GM21825 (cell line): ENCODE results near the gene NHLRC4.

Experiments used
- ATAC-seq: cut with Tn5 transposase; IDR thresholded peaks from one replicate; pipeline ENCODE4 v1.9.1; 2021; ENCODE audit warnings: mild to moderate bottlenecking, moderate library complexity; ENCODE audit not compliant: unreplicated experiment

The NHLRC4 gene

DNA sequence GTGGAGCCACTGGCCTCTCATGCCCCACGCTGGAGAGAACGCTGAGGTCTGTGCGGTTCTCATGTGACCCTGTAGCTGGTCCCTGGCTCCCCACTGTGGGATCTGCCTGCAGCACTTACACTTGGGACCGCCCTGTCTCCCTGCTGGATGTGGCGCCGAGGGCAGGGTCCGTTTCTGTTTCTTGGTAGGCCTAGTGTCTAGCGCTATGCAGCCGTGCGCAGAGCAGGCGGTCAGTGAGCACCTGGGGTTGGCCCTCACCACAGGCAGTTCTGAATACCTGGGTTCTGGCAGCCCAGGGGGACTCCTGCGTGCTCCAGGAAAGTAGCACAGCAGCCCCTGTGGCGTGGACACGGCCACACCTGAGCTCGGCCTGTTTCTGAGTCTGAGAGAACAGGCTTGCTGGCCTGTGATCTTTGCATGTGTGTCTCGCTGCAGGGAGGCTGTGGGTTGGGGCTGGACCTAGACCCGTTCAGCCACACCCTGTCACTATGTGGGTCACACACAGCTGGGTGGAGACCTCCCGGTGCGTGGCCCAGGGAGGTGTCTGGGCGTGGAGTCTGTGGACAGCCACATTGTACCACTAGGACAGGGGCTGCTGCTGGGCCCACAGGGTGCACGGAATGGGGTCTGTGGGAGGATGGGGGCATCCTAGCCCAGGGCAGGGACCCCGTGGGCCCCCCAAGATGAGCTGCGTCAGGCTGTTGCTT is 36.5 kb upstream of the NHLRC4 start:
- no peak for ATAC-seq

DNA sequence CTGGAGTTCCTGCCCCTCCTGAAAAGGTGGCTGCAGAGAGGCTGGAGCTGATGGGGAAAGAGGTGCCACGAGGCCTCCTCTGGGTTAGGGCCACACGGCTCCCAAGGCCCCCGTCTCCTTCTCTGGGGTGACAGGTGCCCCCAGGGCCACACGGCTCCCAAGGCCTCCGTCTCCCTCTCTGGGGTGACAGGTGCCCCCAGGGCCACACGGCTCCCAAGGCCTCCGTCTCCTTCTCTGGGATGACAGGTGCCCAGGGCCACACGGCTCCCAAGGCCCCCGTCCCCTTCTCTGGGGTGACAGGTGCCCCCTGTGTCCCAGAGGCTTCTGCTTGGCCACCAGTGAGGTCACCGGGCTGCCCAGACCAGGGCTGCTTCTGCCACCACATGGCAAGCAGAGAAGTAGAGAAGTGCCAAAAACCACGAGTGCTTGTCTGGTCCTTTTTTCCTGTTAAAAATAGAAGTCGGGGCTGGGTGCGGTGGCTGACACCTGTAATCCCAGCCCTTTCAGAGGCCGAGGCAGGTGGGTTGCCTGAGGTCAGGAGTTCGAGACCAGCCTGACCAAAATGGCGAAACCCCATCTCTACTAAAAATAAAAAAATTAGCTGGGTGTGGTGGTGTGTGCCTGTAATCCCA is 35.2 kb upstream of the NHLRC4 start:
- no peak for ATAC-seq

DNA sequence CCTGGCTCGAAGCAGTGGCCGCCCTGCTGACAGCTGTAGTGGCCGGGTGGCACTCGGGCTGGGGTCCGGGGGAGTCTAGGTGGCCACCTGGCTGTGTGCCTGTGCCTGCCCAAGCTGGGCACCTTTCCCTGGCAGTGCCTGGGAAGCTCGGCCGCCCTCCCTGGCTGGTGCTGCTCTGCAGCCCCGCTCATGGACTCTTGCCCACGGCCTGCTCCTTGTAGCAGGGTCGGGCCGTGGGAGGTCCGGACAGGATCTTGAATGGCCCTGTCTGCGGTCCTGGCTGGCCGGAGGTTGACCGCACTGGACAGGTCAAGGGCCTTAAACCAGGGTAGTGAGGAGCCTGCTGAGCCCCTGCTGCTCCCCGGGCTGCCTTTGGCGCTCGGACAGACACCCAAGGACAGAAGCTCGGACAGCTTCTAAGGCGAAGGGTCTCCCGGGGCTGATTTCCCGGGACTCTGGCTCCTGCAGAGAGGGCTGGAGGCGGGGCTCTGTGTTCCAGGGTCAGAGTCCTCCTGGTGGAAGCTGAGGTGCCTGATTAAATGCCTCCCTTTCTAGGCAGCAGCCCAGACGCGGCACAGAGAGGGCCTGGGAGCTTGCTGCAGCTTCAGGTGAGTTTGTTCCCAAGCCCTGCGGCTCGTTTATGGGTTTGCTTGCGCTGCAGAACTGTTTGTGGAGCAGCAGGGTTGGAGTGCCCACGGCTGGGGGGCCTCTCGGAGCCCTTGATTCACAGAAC is 33.2 kb upstream of the NHLRC4 start:
- no peak for ATAC-seq

DNA sequence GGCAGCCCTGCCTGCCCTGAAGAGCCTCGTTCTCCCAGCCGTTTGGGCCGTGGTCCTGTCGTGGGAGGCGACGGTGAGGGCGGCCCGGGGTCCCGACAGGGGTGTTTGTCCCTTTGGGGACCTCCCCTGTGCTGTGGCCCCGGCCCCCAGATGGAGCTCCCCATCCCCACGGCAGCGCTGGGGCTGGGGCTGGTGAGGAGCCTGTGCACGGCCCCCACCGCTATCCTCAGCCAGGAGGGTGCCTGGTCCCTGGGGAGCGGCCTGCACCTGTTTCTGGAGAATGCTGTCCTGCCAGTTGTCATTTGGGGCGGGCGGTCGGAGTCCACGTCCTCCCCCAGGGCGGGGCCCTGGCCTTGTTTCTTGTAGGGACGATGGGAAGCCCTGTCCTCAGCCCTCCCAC is 32.7 kb upstream of the NHLRC4 start:
- ATAC-seq: no peak

DNA sequence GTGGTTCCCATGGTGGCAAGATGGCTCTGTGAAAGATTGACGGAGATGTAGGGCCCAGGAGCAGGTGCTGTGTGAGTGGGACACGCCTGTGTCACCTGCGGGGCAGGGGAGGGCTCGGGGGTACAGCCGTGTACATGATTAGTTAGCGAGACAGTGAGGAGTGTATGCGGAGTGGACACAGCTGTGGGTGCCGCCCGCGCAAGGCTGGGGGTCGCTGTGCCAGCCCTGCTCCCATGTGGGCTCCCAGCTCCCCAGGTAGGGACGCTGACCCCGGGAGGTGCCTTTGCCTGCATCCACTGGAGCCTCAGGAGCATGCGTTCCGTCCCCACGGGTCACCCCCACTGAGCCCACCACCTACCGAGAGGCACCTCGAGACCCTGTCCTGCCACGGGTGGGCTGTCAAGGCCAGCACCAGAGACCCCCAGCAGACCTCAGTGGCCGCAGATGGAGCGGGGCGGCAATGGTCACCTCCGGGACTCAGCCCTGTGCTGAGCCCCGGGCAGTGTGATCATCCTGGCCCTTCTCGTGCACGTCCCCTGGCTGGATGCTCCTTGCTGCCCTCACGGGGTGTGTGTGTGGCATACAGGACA is 31.9 kb upstream of the NHLRC4 start:
- no peak for ATAC-seq

DNA sequence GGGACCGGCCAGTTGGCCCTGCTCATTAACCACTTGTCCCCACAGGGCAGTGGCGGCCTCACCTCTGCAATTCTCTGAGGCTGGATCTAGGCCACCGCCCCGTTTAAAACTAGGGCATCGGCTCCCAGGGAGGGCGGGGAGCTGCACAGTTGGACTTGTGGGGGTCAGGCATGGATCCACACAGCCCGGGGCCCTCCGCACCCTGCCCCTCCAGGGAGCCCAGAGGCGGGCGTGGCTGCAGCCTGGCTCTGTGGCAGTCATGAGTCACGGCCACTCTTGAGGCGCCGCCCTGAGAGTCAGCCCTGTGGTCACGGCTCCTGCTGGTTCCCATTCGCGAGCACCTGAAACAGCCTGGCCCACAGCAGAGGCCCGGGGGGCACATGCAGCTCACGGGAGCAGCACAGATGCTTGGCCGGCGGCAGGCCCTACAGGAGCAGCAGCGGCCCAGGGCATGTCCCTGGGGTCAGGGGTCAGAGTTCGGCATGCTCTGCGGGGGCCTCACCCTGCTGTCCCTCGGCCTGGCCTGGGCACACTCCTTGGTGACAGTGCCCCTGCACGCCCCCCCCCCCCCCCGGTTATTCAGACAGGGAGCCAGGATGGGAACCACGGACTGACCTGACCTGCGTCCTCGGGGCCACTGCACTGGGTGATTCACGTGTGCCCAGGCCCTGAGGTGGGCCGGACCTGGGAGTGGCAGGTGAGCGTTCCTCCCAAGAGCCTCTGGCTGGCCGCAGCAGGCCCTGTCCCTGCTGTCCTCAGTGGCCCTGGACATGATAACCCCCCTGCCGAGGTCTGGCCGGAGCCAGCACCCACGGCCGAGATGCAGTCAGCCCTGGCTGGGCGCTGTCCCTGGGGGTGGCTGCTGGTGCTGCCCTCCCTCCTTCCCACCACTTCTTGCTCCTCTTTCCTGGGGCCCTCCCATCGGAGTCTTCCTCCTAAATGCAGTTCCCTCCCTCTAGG is 31.1 kb upstream of the NHLRC4 start:
- no peak for ATAC-seq

DNA sequence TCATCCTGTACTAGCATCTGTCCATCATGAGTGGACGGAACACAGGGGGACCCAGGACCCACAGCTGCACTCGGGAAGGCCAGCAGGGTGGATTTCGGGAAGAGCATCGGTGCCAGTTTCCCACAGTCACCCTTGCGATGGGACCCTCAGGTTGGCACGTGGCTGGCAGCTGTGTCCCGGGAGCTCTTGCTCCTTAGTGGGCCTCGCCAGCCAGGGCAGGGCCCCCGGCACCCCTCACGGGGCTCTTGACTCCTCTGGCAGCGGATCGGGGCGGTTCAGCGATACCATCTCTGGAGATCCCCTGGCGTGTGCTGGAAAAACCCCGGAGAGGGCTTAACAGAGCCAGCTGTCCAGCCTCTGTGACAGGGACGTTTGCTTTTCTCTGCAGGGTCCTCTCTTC is 30.1 kb upstream of the NHLRC4 start:
- ATAC-seq: no peak

DNA sequence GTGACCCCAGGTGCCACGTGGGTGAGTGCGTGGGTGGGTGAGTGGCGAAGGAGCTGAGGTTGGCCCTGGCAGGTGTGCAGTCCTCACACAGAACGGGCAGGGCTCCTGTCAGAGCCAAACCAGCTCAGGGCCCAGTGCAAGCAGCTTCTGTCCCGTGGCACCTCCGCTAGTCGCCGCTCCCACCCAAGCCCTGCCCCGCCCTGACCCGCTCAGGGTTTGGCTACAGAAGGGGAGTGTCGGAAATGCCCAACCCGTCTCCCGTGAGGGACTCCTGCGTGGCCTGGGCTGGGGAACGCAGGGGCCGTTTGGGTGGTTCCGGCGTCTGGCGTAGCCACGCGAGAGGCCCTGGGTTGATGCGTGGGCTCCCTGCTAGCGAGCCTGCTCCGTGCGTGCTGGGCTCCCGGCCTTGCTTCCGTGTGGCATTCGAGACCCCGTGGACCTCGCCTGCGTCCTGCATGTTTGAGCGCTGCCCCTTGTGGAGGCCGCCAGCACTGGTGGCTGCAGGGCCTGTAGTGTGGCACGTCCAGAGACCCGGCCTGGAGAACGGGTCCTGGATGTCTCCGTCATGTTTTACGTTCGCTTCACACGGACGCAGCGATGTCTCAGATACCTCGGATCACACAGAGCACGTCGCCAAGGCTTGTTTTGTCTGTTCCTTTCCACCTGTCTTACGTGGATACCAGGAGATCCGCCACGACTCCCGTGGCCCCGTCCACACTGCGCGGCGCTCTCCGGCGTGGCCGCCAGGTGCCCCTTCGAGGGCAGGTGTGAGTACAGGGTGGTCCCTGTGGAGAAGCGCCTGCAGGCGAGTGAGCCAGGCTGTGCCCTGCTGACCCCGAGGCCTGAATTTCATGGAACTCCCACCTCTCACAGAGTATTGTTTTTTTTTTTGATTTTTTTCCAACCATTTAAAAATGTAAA is 29.1 kb upstream of the NHLRC4 start:
- no peak for ATAC-seq

DNA sequence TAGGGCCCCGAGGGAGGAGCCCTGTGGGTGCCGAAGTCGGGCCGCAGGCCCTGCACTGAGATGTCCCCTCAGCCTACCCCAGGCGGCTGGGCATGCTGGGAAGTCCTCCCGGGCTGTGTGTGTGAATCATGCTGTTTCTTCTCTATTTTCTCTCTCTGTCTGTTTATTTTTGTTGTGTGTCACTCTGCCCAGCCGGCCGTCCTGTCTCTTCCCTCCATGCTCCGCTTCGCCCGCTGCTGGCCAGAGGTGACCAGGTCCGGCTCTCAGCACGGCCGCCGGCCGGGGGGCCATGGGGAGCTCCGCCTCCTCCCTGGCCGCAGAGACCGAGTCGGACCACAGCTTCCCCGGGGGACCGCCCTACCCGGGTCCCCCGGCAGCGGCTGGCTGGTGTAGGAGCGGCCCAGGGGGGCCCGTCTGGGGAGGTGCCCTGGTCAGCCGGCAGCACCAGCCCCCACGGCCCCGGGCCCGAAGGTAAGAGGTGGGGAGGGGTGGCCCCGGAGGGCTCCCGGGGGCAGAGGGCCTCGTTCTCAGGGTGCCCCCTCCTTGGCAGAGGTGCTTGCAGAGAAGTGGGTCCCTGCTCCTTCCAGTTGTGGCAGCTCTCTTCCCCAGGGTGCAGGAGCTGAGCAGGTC is 26.8 kb upstream of the NHLRC4 start:
- no peak for ATAC-seq

DNA sequence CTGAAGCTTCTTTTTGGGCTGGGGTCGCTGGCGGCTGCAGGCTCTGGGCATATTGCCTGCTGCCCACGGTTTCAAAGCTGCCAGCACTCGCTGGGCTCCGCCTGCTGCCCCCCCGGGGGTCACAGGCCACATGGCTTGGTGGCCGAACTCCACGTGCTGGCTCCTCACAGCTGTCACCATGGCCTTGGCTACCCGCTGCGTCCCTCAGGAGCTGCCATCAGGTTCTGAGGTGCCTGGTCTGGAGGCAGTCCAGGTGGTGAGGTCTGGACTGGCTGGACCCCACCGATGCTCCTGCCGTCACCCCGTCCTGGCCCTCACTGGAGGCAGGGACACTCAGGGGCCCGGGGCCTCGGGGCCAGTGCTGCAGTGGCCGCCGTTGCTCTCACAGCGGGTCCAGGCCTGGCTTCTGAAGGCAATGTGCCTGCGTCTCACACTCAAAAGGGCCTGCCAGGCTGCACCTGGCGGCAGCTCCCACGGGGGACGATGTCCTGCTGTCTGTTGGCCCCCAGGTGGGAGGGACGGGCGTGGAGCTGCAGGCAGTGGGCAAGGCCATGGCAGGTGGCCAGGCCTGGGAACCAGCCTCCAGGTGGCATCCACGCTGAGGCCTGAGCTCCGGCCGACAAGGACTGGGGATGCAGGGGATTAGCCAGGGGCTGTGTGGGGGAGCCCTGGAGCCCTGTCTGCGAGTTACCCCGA is 26.0 kb upstream of the NHLRC4 start:
- ATAC-seq: no peak

DNA sequence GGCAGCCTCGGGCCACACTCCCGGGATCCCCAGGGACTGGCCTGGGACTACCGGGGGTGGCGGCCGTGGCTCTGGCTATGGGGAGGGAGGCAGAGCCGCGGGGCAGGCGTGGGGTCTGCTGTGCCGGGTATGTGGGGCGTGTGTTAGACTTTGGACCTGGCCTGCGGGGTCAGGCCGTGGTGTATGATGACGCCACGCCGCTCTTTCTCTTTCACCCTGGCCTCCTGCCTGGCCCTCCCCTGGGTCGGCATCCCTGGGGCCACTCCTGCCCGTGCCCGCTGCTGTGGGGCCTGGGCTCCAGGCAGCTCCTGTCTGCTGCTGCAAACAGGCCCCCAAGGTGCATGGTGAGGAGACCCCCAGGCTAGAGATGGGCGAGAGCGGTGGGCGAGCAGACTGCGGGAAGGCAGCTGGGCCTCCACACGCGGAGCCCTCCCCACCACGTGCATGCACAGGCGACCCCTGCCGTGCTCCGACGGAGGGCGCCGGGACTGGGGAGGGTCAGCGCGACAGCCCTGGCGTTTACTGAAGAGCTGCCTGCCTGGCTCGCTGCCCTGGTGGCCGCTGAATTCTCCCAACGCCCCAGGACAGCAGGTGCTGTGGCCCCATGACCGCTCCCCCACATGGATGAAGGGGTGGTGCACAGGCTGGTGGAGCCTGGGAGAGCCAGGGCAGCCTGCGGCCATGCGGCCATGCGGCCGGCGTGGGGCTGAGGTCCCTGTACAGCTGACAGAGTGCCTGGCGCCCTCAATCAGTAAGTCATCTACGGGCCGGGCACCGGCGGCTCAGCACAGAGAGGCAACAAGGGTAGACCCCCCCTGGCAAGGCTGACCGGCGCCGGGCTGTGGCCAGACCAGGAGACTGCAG is 23.3 kb upstream of the NHLRC4 start:
- no peak for ATAC-seq

DNA sequence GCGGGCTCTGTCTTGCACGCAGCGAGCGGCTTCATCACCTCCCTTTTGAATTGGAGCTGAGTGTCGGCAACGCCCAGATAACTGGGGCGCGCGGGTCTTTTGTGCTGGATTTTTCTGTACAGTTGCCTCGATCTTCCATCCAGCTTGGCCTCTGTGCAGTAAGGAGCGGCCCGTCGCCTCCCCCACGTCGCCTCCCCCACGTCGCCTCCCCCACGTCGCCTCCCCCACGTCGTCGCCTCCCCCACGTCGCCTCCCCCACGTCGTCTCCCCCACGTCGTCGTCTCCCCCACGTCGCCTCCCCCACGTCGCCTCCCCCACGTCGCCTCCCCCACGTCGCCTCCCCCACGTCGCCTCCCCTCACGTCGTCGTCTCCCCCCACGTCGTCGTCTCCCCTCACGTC is 22.3 kb upstream of the NHLRC4 start:
- ATAC-seq: no peak

DNA sequence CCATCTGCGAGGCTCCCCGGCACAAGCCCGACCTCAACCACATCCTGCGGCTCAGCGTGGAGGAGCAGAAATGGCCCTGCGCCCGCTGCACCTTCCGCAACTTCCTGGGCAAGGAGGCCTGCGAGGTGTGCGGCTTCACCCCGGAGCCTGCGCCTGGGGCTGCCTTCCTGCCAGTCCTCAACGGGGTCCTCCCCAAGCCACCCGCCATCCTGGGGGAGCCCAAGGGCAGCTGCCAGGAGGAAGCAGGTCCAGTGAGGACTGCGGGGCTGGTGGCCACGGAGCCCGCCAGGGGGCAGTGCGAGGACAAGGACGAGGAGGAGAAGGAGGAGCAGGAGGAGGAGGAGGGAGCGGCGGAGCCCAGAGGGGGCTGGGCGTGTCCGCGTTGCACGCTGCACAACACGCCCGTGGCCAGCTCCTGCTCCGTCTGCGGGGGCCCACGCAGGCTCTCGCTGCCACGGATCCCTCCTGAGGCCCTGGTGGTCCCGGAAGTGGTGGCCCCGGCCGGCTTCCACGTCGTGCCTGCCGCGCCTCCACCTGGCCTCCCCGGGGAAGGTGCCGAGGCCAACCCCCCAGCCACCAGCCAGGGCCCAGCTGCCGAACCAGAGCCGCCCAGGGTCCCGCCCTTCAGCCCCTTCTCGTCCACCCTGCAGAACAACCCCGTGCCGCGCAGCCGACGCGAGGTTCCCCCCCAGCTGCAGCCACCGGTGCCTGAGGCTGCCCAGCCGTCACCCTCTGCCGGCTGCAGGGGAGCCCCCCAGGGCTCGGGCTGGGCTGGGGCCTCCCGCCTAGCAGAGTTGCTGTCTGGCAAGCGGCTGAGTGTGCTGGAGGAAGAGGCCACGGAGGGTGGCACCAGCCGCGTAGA is 19.7 kb upstream of the NHLRC4 start:
- ATAC-seq: no peak

DNA sequence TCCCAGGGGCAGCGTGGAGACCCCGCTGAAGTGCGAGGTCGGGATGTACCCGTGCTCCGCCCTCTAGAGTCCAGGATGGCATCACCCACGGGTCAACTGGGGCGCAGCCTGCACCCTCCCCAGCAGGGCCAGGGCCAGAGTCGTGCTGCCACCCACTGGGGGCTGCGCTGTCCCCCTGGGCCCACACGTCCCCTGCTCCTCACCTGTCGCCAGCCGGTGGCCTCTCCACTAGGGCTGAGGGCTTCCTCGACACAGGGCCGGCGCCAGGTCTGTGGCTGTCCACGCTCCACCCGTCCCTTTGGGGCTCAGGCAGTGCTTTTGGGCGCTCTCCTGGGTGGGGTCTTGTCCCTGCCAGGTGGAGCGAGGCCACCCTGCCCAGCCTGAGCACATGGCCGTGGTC is 18.2 kb upstream of the NHLRC4 start:
- ATAC-seq: no peak

DNA sequence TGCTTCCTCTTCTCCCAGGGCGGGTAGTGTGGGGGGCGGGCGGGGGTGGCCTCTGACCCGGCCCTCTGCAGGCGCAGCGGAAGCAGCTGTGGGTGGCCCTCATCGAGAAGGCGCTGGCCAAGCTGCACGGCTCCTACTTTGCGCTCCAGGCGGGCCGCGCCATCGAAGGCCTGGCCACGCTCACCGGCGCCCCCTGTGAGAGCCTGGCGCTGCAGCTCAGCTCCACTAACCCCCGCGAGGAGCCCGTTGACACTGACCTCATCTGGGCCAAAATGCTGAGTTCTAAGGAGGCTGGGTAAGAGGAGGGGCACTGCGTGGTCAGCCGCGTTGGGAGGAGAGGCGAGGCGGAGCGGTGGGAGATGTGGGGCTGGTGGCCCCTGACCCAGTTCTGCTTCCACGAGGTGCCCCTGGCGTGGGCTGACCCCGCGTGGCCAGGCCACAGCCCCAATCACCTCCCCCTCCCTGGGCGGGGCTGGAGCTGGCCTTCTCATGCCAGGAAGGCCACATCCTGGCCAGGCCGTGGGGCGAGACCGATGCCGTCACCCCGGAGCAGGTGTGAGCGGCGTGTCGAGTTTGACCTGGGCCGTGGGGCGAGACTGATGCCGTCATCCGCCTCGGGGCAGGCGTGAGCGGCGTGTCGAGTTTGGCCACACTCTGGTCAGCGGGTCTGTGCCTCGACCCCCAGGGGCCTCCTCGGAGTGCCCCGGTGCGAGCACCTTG is 17.1 kb upstream of the NHLRC4 start:
- no peak for ATAC-seq

DNA sequence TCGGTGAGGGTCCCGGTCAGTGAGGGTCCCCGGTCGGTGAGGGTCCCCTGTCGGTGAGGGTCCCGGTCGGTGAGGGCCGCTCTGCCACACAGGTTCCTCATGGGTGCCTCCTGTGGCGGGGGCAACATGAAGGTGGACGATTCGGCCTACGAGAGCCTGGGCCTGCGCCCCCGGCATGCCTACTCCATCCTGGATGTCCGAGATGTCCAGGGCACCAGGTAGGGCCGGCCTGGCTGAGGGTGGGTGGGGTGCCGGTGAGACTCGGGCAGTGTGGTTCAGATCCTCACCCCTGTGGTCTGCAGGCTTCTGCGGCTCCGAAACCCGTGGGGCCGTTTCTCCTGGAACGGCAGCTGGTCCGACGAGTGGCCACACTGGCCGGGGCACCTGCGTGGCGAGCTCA is 15.6 kb upstream of the NHLRC4 start:
- ATAC-seq: no peak
